ENCODE data around the gene EHD4. TPM values are rescaled to one million over a fixed set of nuclear protein-coding genes. Genes with fewer than 3 reads are reported as not detected.

The EHD4 gene
- total RNA-seq, 1 donor from 2014 or later = 39.7 TPM

- no peak for DNase-seq (ENCODE audit: low spot score)
Measured at GRCh38 chr15:41860049-41860828, 112.1 kb downstream of the EHD4 start.

- DNase-seq (ENCODE audit: low spot score) = no peak
Measured at GRCh38 chr15:41858756-41859155, 113.6 kb downstream of the EHD4 start.

DNA sequence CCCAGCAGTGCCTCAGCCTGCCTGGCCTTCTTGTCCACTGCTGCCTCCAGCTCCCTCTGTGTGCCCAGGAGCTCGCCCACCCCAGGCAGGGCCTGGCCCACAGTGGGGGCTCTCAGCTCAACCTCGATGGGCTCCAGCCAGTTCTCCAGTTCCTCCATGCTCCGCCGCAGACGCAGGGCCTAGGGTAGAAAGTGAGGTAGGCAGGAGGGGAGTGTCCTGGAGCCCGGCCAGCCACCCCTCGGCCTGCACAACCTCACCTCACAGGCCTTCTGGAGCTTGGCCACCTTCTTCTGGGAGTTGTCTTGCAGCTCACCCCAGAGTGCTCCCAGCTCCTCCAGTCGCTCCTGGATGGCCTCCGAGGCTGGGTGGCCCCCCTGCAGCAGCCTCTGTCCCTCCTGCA lies 115.0 kb downstream of the EHD4 start:
- DNase-seq (ENCODE audit: low spot score) = no peak

- DNase-seq (ENCODE audit: low spot score) = no peak
Measured at GRCh38 chr15:41856716-41857115, 115.6 kb downstream of the EHD4 start.

- DNase-seq (ENCODE audit: low spot score) = no peak
Measured at GRCh38 chr15:41856262-41856661, 116.1 kb downstream of the EHD4 start.

GRCh38 chr15:41855261-41855961 lies 116.9 kb downstream of the EHD4 start:
- DNase-seq (ENCODE audit: low spot score) = no peak

GRCh38 chr15:41854443-41854842 lies 117.9 kb downstream of the EHD4 start:
- DNase-seq (ENCODE audit: low spot score) = no peak

DNA sequence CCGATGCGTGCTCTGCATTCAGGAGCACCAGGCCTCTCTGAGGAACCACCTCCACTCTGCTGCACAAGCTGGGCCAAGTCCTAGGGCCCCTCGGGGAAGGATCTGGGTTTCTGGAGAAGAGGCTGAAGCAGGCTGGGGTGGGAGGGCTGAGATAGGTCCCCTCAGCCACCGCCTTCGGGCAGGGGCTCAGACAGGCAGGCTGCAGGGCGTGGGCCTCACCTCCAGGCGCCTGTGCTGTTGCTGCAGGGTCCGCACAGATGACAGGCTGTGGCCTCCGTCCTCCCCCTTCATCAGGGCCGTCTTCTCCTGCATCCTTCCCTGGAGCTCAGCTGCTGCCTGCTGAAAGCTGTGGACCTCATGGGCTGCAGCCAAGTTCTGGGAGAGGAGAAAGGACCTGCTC lies 118.5 kb downstream of the EHD4 start:
- no peak for DNase-seq (ENCODE audit: low spot score)

- DNase-seq (ENCODE audit: low spot score) = no peak
Measured at GRCh38 chr15:41852736-41853590, 119.4 kb downstream of the EHD4 start.

DNA sequence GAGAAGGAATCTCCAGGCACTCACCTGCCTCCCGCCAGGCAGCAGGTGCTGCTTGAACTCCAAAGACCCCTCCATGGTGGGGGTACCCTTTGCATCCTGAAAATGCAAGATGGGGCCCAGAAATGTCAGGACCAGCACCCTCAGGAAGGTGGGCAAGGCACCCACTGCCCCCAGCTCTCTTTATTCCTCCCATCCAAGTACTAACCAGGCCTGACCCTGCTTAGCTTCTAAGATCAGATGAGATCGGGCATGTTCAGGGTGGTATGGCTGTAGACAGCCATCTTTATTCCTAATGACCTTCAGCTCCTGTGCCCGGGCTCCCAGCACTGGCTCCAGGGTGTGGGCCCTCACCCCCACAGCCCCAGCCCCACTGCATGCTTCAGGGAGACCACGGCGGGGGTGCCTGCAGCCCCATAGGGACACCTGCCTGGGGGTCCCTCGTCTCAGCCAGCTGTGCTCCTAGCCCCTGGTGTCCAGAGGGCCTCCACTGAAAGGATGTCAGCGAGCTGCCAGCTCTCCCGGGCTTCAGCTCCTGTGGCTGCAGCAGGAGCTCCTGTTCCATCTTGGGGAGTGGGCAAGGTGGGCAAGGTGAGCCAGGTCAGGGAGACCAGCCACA lies 120.5 kb downstream of the EHD4 start:
- no peak for DNase-seq (ENCODE audit: low spot score)

DNA sequence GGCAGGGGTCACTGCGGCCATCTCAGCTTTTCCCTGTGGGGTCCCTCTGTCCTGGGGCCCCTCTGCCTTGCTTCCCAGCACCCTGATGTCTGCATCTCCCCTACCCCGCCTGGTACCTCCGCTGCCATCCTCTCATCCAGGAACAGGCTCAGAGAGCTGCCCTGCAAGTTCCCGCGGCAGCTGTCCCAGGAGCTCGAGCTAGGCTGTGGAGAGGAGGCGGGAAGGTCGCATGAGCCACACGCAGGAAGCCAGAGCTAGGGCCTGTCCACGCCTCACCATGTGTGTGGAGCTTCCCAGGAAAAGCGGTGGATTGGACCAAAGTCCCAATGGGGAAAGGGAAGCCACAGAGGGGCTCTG lies 121.2 kb downstream of the EHD4 start:
- no peak for DNase-seq (ENCODE audit: low spot score)

DNA sequence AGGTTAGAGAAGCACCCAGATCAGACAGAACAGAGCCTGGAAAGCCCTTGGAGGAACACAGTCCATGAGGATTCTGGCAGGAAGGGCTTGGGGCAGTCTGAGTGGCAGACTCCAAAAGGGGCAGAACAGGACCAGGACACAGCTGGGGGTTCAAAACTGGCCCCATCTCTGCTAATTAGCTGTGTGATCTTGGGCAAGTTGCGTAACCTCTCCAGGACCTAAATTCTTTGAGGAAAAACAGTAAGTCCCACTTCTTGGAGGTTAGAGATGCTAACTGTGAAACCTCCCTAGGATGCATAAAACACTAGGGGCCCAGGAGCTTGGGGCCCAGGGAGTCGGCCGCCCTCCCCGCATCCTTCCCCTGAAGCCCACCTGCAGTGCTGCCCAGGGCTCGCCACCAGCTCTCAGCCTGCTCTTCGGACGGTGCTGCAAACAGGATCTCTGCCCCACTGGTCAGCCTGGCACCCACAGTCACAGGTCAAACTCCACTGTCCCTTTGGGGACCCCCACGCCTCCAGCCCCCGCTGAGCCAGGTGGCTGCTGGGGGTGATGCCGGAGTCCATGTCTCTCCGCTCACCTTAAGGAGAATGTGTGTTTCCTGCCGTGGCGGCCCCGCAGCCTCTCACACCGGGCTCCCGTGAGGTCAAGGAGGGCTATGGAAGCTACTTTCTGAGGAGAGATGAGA lies 121.7 kb downstream of the EHD4 start:
- no peak for DNase-seq (ENCODE audit: low spot score)

DNA sequence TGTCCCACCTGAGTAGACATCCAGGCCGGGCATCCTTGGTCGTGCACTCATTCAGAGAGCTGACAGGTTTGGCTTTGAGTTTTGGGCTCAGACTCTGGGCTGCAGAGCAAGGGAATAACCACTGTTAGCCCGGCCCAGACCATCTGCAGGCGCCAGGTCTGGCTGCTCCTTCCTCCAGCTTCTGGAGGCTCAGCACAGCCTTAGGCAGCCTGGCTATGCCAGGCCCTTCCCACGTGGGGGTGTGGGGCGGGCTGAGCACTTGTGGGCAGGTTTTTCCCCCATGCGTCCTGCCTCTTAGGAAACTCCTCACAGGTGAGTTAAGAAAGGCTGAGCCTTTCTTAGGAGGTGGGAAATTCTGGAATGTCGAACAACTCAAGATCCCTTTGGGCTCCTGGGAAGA lies 122.5 kb downstream of the EHD4 start:
- no peak for DNase-seq (ENCODE audit: low spot score)

DNA sequence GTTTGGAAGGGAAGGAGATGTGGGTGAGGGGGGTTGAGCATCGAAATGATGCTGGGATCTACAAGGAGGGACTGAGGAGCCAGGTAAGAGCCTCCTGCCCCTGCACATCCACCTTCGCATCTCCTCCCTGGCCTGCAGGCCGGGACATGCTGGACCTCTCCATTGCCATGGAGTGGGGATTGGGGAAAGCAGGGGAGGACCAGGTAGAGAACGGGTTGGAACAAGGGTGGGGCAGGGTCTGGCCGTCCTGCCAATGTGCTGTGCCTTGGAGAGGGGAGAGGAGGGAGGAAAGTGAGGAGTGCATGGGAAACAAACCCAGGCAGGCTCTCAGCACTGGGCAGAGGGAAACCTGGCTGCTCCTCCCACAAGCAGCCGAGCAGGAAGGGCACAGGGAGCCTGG lies 123.2 kb downstream of the EHD4 start:
- no peak for DNase-seq (ENCODE audit: low spot score)

GRCh38 chr15:41848631-41849030 lies 123.7 kb downstream of the EHD4 start:
- DNase-seq (ENCODE audit: low spot score) = no peak

DNA sequence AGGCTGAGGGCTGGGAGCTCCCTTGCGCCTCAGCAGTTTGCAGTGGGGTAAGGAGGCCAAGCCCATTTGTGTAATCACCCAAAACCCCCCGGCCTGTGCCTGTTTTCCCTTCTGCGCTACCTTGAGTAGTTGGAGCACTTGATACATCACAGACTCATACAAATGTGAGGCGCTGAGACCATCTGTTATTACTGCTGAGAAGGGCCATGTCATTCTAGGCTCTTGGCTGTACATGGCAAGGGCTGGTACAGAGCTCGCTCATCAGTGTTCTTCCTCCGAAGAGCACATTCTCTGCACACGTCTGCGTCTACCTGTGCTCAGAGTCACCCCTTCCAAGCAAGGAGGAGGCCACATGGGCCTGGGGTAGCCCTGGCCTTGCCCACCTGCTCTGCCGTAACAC lies 124.4 kb downstream of the EHD4 start:
- no peak for DNase-seq (ENCODE audit: low spot score)

GRCh38 chr15:41847206-41847605 lies 125.2 kb downstream of the EHD4 start:
- no peak for DNase-seq (ENCODE audit: low spot score)
